PC-9 (cell line): ENCODE measurements around the gene ZNF217. TPM values are rescaled to one million over a fixed set of nuclear protein-coding genes. Genes with fewer than 3 reads are reported as not detected.
A peak's percentile ranks its signal among the peaks of the same experiment; 100 is the strongest.
"Not testable (repeated sequence)": the region's sequence is repeated elsewhere in the genome, so short reads cannot be mapped to it uniquely, and the experiment has no call there.

Source experiments
- BruUV-seq: library from RNA; stranded (reverse); fragments of 400-500 nt; replicated peaks from 2 replicates; lab custom pipeline; 2021; lab: Mats Ljungman, UMichigan
- CTCF ChIA-PET: fragments of 300-600 bp; sonication (Branson Sonifier 250); formaldehyde crosslinking; loops from one replicate; lab custom pipeline; 2022; ENCODE audit warnings: antibody characterized with exemption; lab: Charles Lee
- POLR2A ChIA-PET: fragments of 300-600 bp; sonication (Branson Sonifier 250); formaldehyde crosslinking; loops from one replicate; lab custom pipeline; 2022; ENCODE audit warnings: antibody characterized with exemption; ENCODE audit not compliant: unreplicated experiment; lab: Charles Lee
- DNase-seq, 2 experiments: peaks; one replicate each; pipeline versions ENCODE4 v3.0.0 to v3.0.0-alpha.2; 2015 to 2022; ENCODE audit warnings: mixed read lengths in 1 of 2
- H2AFZ ChIP-seq: fragments of 200-600 bp; sonication (generic); 2 replicates; pipeline ENCODE4 v1.8.1; 2017; ENCODE audit warnings: antibody characterized with exemption
- H3F3A ChIP-seq: fragments of 200-600 bp; sonication (generic); 2 replicates; pipeline ENCODE4 v1.8.1; 2017; ENCODE audit warnings: antibody characterized with exemption, mild to moderate bottlenecking, low read depth; ENCODE audit not compliant: insufficient read depth
- H3K27ac ChIP-seq: fragments of 200-600 bp; sonication (generic); 2 replicates; pipeline ENCODE4 v1.6.1; 2016; ENCODE audit warnings: mixed run types
- H3K27me3 ChIP-seq: fragments of 200-600 bp; sonication (generic); 2 replicates; pipeline ENCODE4 v1.6.1; 2016; ENCODE audit warnings: low read depth, mixed run types; ENCODE audit not compliant: insufficient read depth
- H3K36me3 ChIP-seq: fragments of 200-600 bp; sonication (generic); 2 replicates; pipeline ENCODE4 v1.6.1; 2016; ENCODE audit warnings: low read depth, mixed run types
- H3K4me1 ChIP-seq: fragments of 200-600 bp; sonication (generic); replicated peaks from 2 replicates; pipeline ENCODE4 v1.6.1; 2016; ENCODE audit warnings: mixed run types; ENCODE audit not compliant: insufficient read depth
- H3K4me2 ChIP-seq: fragments of 200-600 bp; sonication (generic); 2 replicates; pipeline ENCODE4 v1.6.1; 2017; ENCODE audit warnings: mixed run types
- H3K4me3 ChIP-seq: fragments of 200-600 bp; sonication (generic); 2 replicates; pipeline ENCODE4 v1.6.1; 2016; ENCODE audit warnings: mixed run types
- H3K79me2 ChIP-seq: fragments of 200-600 bp; sonication (generic); 2 replicates; pipeline ENCODE4 v1.6.1; 2017; ENCODE audit warnings: low read depth, mixed run types
- H3K9me2 ChIP-seq: fragments of 200-600 bp; sonication (generic); 2 replicates; pipeline ENCODE4 v1.8.1; 2017; ENCODE audit warnings: mild to moderate bottlenecking; ENCODE audit not compliant: insufficient read depth
- H3K9me3 ChIP-seq: fragments of 200-600 bp; sonication (generic); 2 replicates; pipeline ENCODE4 v1.8.1; 2016; ENCODE audit warnings: low read depth; ENCODE audit not compliant: insufficient read depth
- H4K20me1 ChIP-seq: fragments of 200-600 bp; sonication (generic); 2 replicates; pipeline ENCODE4 v1.8.1; 2017; ENCODE audit not compliant: insufficient read depth
- EZH2 ChIP-seq: fragments of 200-600 bp; sonication (generic); IDR thresholded peaks from 2 replicates; pipeline ENCODE4 v1.8.0; 2017; ENCODE audit warnings: antibody characterized with exemption, low read depth
- intact Hi-C: fragments of 100-400 bp; cut with micrococcal nuclease; formaldehyde crosslinking; loops from one replicate; pipeline ENCODE4 v1.10.0; 2022; ENCODE audit not compliant: unreplicated experiment
- total RNA-seq: library from RNA; stranded (reverse); gene quantifications from 2 replicates; pipeline ENCODE4 v1.2.3, GENCODE V29; 2021
- TF ChIP-seq, protein P1 (sequence below): fragments of 200-600 bp; sonication (generic); conservative IDR thresholded peaks from 2 replicates; pipeline ENCODE4 v1.6.1; 2017; ENCODE audit warnings: mixed run types, antibody characterized with exemption, mild to moderate bottlenecking, moderate library complexity

Gene ZNF217
- total RNA-seq, 1 experiment from 2014 or later: 63.8 TPM

DNA sequence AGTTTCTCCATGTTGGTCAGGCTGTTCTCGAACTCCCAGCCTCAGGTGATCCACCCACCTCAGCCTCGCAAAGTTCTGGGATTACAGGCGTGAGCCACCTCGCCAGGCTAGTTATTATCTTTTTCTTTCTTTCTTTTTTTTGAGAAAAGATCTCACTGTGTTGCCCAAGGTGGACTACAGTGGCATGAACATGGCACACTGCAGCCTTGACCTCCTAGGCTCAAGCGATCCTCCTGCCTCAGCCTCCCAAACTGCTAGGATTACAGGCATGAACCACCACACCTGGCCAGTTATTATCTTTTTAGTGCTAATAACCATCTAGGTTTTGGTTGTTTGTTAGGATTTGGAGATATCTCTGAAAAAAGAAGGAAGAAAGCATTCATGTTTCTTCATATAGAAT, 35.8 kb upstream of the ZNF217 start:
- TF ChIP-seq, protein P1, sequence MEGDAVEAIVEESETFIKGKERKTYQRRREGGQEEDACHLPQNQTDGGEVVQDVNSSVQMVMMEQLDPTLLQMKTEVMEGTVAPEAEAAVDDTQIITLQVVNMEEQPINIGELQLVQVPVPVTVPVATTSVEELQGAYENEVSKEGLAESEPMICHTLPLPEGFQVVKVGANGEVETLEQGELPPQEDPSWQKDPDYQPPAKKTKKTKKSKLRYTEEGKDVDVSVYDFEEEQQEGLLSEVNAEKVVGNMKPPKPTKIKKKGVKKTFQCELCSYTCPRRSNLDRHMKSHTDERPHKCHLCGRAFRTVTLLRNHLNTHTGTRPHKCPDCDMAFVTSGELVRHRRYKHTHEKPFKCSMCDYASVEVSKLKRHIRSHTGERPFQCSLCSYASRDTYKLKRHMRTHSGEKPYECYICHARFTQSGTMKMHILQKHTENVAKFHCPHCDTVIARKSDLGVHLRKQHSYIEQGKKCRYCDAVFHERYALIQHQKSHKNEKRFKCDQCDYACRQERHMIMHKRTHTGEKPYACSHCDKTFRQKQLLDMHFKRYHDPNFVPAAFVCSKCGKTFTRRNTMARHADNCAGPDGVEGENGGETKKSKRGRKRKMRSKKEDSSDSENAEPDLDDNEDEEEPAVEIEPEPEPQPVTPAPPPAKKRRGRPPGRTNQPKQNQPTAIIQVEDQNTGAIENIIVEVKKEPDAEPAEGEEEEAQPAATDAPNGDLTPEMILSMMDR: no peak
- TF ChIP-seq EZH2: no peak
- H3K4me3 ChIP-seq: no peak overlapping the region
- no peaks in the 10 kb centered on the region for H3K9me2 ChIP-seq
- no peaks in the 10 kb centered on the region for H3K9me3 ChIP-seq
- no peaks in the 10 kb centered on the region for H3K79me2 ChIP-seq
- H3K4me1 ChIP-seq: peaks cover 10% of the 10 kb centered on the region
- BruUV-seq: no TSS peak
- no peak overlapping the region for H2AFZ ChIP-seq
- H4K20me1 ChIP-seq: no peaks in the 10 kb centered on the region
- no peaks in the 10 kb centered on the region for H3K36me3 ChIP-seq
- peak overlapping the region; percentile 27; the same call in 1 of the 2 replicates for H3K27ac ChIP-seq
- ChIA-PET POLR2A (no interaction called here), CTCF (no interaction called here)
- no peak for DNase-seq
- H3K4me2 ChIP-seq: no peak overlapping the region
- peaks cover 4% of the 10 kb centered on the region; the same call in 1 of the 2 replicates for H3F3A ChIP-seq
- no peaks in the 10 kb centered on the region for H3K27me3 ChIP-seq
- intact Hi-C loops: no loop called here

DNA sequence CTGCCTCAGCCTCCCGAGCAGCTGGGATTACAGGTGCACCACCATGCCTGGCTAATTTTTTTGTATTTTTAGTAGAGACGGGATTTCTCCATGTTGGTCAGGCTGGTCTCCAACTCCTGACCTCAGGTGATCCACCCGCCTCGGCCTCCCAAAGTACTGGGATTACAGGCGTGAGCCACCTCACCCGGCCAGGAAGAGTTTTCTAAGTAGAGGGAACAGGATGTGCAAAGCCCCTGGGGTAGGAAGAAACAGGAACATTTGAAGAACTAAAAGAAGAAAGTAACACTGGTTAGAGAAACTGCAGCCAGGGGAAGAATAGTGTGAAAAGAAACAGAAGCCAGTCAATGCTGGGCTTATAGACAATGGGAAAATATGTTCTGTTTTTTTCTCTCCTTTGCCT, 35.1 kb upstream of the ZNF217 start:
- not testable (repeated sequence) for BruUV-seq, H3K4me2 ChIP-seq

DNA sequence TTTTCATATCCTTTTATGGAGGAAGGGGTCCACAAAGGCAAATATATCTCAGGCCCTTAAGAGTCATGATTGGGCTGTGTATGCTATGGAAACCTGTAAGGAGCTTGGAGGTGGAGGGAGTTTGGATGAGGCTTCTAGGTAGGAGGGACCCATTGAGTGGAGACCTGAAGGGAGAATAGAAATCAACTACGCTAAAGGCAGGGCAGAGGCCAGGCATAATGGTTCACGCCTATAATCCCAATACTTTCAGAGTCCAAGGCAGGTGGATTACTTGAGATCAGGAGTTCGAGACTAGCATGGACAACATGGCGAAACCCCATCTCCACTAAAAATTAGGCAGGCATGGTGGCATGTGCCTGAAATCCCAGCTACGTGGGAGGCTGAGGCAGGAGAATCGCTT, 34.4 kb upstream of the ZNF217 start:
- Histone ChIP-seq H3K27me3 (no peaks in the 10 kb centered on the region), H4K20me1 (no peaks in the 10 kb centered on the region), H3K36me3 (no peaks in the 10 kb centered on the region), H3K4me1 (peaks cover 23% of the 10 kb centered on the region), H3K27ac (no peak overlapping the region), H3K79me2 (no peaks in the 10 kb centered on the region), H2AFZ (no peak overlapping the region), H3K9me3 (no peaks in the 10 kb centered on the region), H3F3A (peaks cover 18% of the 10 kb centered on the region), H3K9me2 (no peaks in the 10 kb centered on the region), H3K4me3 (no peak overlapping the region), H3K4me2 (no peak overlapping the region)
- intact Hi-C loops: no loop called here
- POLR2A ChIA-PET: interaction anchor here (0.6 kb wide), 1 partner anchor 26 kb away, joined by 3 read pairs; no protein-coding TSS in a partner anchor
- DNase-seq: no peak
- no TSS peak for BruUV-seq
- CTCF ChIA-PET: no interaction called here
- TF ChIP-seq EZH2: no peak
- TF ChIP-seq, protein P1: no peak

More for the DNA sequence above, 35.1 kb upstream of the ZNF217 start:
- H2AFZ ChIP-seq, H3K9me3 ChIP-seq, CTCF ChIA-PET, H4K20me1 ChIP-seq, DNase-seq, H3K79me2 ChIP-seq, H3K27me3 ChIP-seq, POLR2A ChIA-PET, H3K36me3 ChIP-seq, H3K9me2 ChIP-seq, intact Hi-C loops, H3K27ac ChIP-seq, H3K4me3 ChIP-seq: not testable (repeated sequence)
- peaks cover 16% of the 10 kb centered on the region for H3K4me1 ChIP-seq
- peaks cover 11% of the 10 kb centered on the region for H3F3A ChIP-seq

DNA sequence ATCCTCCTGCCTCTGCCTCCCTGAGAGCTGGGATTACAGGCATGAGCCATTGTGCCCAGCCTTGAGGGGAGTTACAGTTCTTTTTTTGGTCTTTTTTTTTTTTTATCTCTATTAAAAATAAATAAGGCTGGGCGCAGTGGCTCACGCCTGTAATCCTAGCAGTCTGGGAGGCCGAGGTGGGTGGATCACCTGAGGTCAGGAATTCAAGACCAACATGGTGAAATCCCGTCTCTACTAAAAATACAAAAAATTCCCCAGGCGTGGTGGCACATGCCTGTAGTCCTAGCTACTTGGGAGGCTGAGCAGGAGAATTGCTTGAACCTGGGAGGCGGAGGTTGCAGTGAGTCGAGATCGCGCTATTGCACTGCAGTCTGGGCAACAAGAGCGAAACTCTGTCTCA, 33.4 kb upstream of the ZNF217 start:
- H3K27me3 ChIP-seq, POLR2A ChIA-PET, H2AFZ ChIP-seq, H3K79me2 ChIP-seq, H3K4me2 ChIP-seq, intact Hi-C loops, DNase-seq, H3K27ac ChIP-seq, H3K9me3 ChIP-seq, H4K20me1 ChIP-seq, BruUV-seq, H3K9me2 ChIP-seq, H3K4me3 ChIP-seq, H3K36me3 ChIP-seq, CTCF ChIA-PET: not testable (repeated sequence)
- peaks cover 34% of the 10 kb centered on the region for H3K4me1 ChIP-seq
- peaks cover 29% of the 10 kb centered on the region for H3F3A ChIP-seq
